Endothelial cell (in vitro differentiated cells): Measurements from ENCODE around the gene CEP128. TPM values are rescaled to one million over a fixed set of nuclear protein-coding genes. Genes with fewer than 3 reads are reported as not detected.

Experiments used
- DNase-seq: peaks from one replicate; pipeline ENCODE4 v3.0.0; 2021; ENCODE audit warnings: low spot score
- H3K27ac Mint-ChIP-seq: one replicate; pipeline ENCODE4 v1.8.0; 2021; ENCODE audit warnings: mixed read lengths, inconsistent platforms; ENCODE audit not compliant: unreplicated experiment
- H3K27me3 Mint-ChIP-seq: one replicate; pipeline ENCODE4 v1.8.0; 2021; ENCODE audit warnings: mild to moderate bottlenecking, moderate library complexity, mixed read lengths, inconsistent platforms; ENCODE audit not compliant: unreplicated experiment
- H3K36me3 Mint-ChIP-seq: one replicate; pipeline ENCODE4 v1.8.0; 2021; ENCODE audit warnings: mild to moderate bottlenecking, low read depth, mixed read lengths, inconsistent platforms; ENCODE audit not compliant: unreplicated experiment
- H3K4me1 Mint-ChIP-seq: one replicate; pipeline ENCODE4 v1.8.0; 2021; ENCODE audit warnings: mild to moderate bottlenecking, mixed read lengths, inconsistent platforms; ENCODE audit not compliant: unreplicated experiment
- H3K4me3 Mint-ChIP-seq: one replicate; pipeline ENCODE4 v1.8.0; 2021; ENCODE audit warnings: mild to moderate bottlenecking, mixed read lengths, inconsistent platforms; ENCODE audit not compliant: unreplicated experiment
- H3K9me3 Mint-ChIP-seq: one replicate; pipeline ENCODE4 v1.8.0; 2021; ENCODE audit warnings: mixed read lengths, inconsistent platforms; ENCODE audit not compliant: unreplicated experiment
- CTCF ChIP-seq: fragments of 200-600 bp; sonication (generic); IDR thresholded peaks from one replicate; pipeline ENCODE4 v1.5.0; 2021; ENCODE audit warnings: antibody characterized with exemption; ENCODE audit not compliant: unreplicated experiment
- total RNA-seq: library from RNA; stranded (reverse); fragmentation: NEBNext Ultra II Directional; extraction: Animal tissue kit (Norgen Biotek cat#: 25700); gene quantifications from one replicate; pipeline ENCODE4 v1.2.1, GENCODE V29; 2021; ENCODE audit not compliant: unreplicated experiment

CEP128 gene
- total RNA-seq, 1 donor from 2014 or later = 10.4 TPM

DNA sequence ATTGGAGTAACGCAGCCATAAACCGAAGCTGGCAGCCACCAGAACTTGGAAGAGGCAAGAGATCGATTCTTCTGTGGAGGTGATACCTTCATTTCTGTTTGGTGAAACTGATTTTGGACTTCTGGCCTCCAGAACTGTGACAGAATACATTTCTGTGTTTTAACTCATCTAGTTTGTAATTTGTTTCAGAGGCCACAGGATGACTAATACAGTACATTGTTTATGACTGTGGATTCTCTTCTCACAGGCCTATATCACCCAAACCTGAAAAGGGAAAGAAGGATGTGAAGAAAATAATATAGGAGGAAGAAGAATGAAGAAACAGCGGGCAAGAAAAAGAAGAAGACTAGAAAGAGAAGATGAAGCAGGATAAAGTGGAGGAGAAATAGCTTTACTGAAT is 466.5 kb downstream of the CEP128 start:
- Mint-ChIP-seq H3K4me1 (no peaks in the 10 kb centered on the region), H3K36me3 (peaks cover 13% of the 10 kb centered on the region), H3K27ac (no peak overlapping the region), H3K4me3 (no peak overlapping the region), H3K27me3 (peaks cover 3% of the 10 kb centered on the region), H3K9me3 (no peaks in the 10 kb centered on the region)
- no peak for TF ChIP-seq CTCF
- no peak for DNase-seq

- TF ChIP-seq CTCF = no peak
- Mint-ChIP-seq H3K9me3 (no peaks in the 10 kb centered on the region), H3K4me1 (no peaks in the 10 kb centered on the region), H3K27ac (no peak overlapping the region), H3K27me3 (peaks cover 6% of the 10 kb centered on the region), H3K36me3 (peaks cover 7% of the 10 kb centered on the region), H3K4me3 (no peak overlapping the region)
- no peak for DNase-seq
Measured at GRCh38 chr14:80468331-80469122, 473.0 kb downstream of the CEP128 start.

DNA sequence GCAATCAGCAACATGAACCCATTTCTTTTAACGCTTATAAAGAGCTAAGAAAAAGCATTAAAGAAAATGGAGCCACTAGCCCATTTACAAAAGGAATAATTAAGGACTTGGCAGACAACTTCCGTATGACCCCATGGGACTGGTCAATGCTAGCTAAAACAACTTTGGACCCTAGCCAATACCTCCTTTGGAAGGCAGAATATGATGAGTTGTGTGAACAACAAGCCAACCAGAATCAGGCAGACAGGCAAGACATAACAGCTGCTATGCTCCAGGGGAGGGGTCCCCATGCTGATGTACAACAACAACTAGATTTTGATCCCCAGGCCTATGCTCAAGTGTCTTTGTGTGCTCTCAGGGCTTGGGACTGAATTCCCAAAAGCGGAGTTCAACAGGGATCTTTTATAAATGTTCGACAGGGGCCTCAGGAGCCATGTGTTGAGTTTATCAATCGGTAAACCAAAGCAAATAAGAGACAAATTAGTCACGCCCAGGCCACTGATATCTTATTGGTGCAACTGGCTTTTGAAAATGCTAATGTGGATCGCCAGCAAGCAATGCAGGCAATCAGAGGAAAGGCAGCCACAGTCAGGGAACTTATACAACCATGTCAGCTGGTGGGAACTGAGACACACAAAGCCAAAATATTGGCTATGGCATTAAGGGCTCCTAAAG is 475.9 kb downstream of the CEP128 start:
- Mint-ChIP-seq H3K4me1 (no peaks in the 10 kb centered on the region), H3K27me3 (peaks cover 6% of the 10 kb centered on the region), H3K9me3 (no peaks in the 10 kb centered on the region), H3K4me3 (no peak overlapping the region), H3K36me3 (no peaks in the 10 kb centered on the region), H3K27ac (no peak overlapping the region)
- no peak for TF ChIP-seq CTCF
- no peak for DNase-seq

DNA sequence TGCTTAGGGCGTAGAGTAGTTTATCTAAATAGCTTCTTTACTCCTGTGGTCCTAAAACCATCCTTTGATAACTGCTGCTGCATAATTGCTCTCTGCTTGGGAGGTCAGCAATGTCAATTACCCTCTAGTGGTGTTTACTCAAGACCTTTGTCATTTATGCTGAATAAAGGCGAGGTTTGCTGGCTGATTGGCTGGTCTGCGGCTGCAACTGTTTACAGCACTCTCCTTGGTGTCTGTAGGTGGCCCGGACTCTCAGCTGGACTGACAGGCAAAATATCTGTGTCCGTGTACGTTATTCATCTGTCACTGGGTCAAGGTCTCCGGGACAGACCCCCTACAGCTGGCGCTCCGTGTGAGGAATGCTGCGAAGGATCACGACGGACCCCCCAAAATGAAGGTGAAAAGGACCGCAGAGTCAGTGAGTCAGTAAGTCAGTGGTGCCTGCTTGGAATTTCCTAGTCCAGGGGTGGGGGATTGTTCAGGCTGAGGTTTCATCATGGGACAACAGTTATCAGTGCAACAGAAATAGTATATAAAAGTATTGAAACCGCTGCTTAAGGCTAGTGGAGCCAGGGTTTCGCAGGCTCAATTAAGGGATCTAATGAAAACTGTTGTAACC is 476.9 kb downstream of the CEP128 start:
- Mint-ChIP-seq H3K36me3 (no peaks in the 10 kb centered on the region), H3K4me1 (no peaks in the 10 kb centered on the region), H3K9me3 (no peaks in the 10 kb centered on the region), H3K27ac (no peak overlapping the region), H3K4me3 (no peak overlapping the region), H3K27me3 (peaks cover 3% of the 10 kb centered on the region)
- DNase-seq = no peak
- TF ChIP-seq CTCF = no peak

GRCh38 chr14:80456209-80456608 is 485.3 kb downstream of the CEP128 start:
- Mint-ChIP-seq H3K4me3 (no peak overlapping the region), H3K36me3 (no peaks in the 10 kb centered on the region), H3K9me3 (no peaks in the 10 kb centered on the region), H3K27me3 (no peaks in the 10 kb centered on the region), H3K27ac (no peak overlapping the region), H3K4me1 (no peaks in the 10 kb centered on the region)
- TF ChIP-seq CTCF = no peak
- no peak for DNase-seq
